ENCODE results near the gene PRKN. TPM values are rescaled to one million over a fixed set of nuclear protein-coding genes. Genes with fewer than 3 reads are reported as not detected.

PRKN gene
- total RNA-seq, 1 experiment from 2014 or later, result 0.46 TPM

DNA sequence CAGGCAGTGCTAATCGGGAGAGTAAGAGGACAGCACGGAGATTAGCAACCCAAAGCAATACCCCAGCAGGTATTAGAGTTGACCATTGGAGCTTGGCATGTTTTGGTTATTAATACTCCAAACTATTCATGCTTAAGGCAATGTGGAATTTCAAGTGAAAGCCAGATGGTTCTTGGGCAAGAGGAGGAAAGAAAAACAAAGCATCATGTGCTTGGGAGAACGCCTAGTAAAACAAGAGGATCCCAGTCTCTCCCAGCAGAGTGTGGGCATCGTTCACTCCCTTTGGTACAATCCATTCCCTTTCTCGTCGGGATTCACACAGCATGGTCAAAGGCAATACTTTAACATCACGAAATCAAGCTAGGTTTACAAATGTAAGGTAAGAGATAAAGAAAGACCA is 349.8 kb downstream of the PRKN start:
- ATAC-seq (no peak), DNase-seq (ENCODE audit: low read depth, low spot score) (no peak)
- in situ Hi-C loops (cut with HindIII; ENCODE audit: low pct_unique_long_range_greater_than_20kb, low sequenced_read_pairs), result no loop called here
- ChIA-PET POLR2A (no interaction called here), CTCF (no interaction called here)
- no peaks in the 10 kb centered on the region for H3K4me1 ChIP-seq (ENCODE audit: control insufficient read depth, insufficient read depth, low read length)
- H3K27ac ChIP-seq (ENCODE audit: low read length), result no peak overlapping the region
- no peaks in the 10 kb centered on the region for H3K27me3 ChIP-seq (ENCODE audit: control insufficient read depth, insufficient read depth, low read length)
- no peak overlapping the region for H3K4me3 ChIP-seq (ENCODE audit: low read depth in 2 of 2, low read length in 2 of 2)
- intact Hi-C loops (cut with micrococcal nuclease; ENCODE audit: unreplicated experiment), result no loop called here
- TF ChIP-seq, protein P1, sequence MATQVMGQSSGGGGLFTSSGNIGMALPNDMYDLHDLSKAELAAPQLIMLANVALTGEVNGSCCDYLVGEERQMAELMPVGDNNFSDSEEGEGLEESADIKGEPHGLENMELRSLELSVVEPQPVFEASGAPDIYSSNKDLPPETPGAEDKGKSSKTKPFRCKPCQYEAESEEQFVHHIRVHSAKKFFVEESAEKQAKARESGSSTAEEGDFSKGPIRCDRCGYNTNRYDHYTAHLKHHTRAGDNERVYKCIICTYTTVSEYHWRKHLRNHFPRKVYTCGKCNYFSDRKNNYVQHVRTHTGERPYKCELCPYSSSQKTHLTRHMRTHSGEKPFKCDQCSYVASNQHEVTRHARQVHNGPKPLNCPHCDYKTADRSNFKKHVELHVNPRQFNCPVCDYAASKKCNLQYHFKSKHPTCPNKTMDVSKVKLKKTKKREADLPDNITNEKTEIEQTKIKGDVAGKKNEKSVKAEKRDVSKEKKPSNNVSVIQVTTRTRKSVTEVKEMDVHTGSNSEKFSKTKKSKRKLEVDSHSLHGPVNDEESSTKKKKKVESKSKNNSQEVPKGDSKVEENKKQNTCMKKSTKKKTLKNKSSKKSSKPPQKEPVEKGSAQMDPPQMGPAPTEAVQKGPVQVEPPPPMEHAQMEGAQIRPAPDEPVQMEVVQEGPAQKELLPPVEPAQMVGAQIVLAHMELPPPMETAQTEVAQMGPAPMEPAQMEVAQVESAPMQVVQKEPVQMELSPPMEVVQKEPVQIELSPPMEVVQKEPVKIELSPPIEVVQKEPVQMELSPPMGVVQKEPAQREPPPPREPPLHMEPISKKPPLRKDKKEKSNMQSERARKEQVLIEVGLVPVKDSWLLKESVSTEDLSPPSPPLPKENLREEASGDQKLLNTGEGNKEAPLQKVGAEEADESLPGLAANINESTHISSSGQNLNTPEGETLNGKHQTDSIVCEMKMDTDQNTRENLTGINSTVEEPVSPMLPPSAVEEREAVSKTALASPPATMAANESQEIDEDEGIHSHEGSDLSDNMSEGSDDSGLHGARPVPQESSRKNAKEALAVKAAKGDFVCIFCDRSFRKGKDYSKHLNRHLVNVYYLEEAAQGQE (IDR thresholded peaks at IDR 0.05; ENCODE audit: insufficient read depth in 1 of 2, low read depth in 2 of 2, low read length in 1 of 2), result no peak
- H3K36me3 ChIP-seq (ENCODE audit: control insufficient read depth, insufficient read depth, low read length), result no peaks in the 10 kb centered on the region
- BruUV-seq (replicated peaks), result no TSS peak
- no peaks in the 10 kb centered on the region for H3K9me3 ChIP-seq (ENCODE audit: control insufficient read depth, insufficient read depth, low read depth, low read length)

DNA sequence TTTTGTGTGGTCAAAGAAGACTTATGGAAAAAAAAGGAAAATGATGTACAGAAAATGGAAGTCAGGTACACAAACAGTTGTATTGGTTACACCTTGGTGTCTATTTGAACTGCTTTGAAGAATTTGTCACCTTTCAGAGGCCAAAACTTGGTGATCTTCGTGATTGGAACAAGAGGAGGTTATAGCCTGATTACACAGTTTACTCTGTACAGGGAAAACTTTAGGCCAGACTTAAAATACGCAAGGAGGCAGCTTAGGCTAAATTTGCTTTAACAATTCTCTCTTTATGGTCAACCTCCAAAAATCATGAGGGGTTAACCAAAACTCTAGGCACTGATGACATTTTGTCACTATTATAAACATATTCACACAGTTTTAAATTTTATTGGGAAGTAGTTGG is 353.7 kb downstream of the PRKN start:
- Histone ChIP-seq H3K4me3 (ENCODE audit: low read depth in 2 of 2, low read length in 2 of 2) (no peak overlapping the region), H3K36me3 (ENCODE audit: control insufficient read depth, insufficient read depth, low read length) (no peaks in the 10 kb centered on the region), H3K4me1 (ENCODE audit: control insufficient read depth, insufficient read depth, low read length) (no peaks in the 10 kb centered on the region), H3K27me3 (ENCODE audit: control insufficient read depth, insufficient read depth, low read length) (no peaks in the 10 kb centered on the region), H3K9me3 (ENCODE audit: control insufficient read depth, insufficient read depth, low read depth, low read length) (no peaks in the 10 kb centered on the region), H3K27ac (ENCODE audit: low read length) (no peak overlapping the region)
- ATAC-seq (no peak), DNase-seq (ENCODE audit: low read depth, low spot score) (no peak)
- in situ Hi-C loops (cut with HindIII; ENCODE audit: low pct_unique_long_range_greater_than_20kb, low sequenced_read_pairs), result no loop called here
- intact Hi-C loops (cut with micrococcal nuclease; ENCODE audit: unreplicated experiment), result no loop called here
- TF ChIP-seq, protein P2, sequence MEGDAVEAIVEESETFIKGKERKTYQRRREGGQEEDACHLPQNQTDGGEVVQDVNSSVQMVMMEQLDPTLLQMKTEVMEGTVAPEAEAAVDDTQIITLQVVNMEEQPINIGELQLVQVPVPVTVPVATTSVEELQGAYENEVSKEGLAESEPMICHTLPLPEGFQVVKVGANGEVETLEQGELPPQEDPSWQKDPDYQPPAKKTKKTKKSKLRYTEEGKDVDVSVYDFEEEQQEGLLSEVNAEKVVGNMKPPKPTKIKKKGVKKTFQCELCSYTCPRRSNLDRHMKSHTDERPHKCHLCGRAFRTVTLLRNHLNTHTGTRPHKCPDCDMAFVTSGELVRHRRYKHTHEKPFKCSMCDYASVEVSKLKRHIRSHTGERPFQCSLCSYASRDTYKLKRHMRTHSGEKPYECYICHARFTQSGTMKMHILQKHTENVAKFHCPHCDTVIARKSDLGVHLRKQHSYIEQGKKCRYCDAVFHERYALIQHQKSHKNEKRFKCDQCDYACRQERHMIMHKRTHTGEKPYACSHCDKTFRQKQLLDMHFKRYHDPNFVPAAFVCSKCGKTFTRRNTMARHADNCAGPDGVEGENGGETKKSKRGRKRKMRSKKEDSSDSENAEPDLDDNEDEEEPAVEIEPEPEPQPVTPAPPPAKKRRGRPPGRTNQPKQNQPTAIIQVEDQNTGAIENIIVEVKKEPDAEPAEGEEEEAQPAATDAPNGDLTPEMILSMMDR (IDR thresholded peaks at IDR 0.05), result no peak
- no peak for TF ChIP-seq POLR2AphosphoS5 (IDR thresholded peaks at IDR 0.05; ENCODE audit: low read depth, low read length)
- TF ChIP-seq, protein P1 (IDR thresholded peaks at IDR 0.05; ENCODE audit: insufficient read depth in 1 of 2, low read depth in 2 of 2, low read length in 1 of 2), result no peak
- no peak for TF ChIP-seq TCF7L2 (IDR thresholded peaks at IDR 0.05; ENCODE audit: low read depth, low read length)
- TF ChIP-seq SIN3A (IDR thresholded peaks at IDR 0.05; ENCODE audit: borderline replicate concordance, insufficient read depth, low read depth, low read length), result no peak
- ChIA-PET POLR2A (no interaction called here), CTCF (no interaction called here)
- no TSS peak for BruUV-seq (replicated peaks)
